Ramos (cell line): ENCODE results near the gene FGF19.

Experiments
- in situ Hi-C: fragments of 300-500 bp; cut with MboI; formaldehyde crosslinking; loops from one replicate; pipeline ENCODE4 v1.14.3; 2022; ENCODE audit warnings: low sequenced_read_pairs; ENCODE audit not compliant: unreplicated experiment

FGF19 gene

DNA sequence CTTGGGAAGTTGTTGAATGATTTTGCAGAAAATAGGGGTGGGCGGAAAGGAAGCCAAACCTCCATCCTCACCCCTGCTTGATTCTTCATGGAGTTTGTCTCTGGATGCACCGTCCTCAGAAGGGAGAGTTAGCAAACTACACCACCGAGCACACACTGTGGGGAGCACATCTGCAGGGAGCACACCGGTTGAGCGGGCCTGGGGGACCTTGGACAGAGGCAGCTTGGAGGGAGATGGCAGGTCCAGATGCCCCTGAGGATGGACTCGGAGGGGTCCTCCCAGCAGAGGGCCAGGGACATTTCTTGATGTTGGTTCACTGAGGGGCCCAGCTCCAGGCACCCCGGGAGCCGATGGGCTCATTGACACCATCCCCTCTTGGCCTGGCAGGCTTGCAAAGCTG, 15.1 kb upstream of the FGF19 start:
- in situ Hi-C loops, result no loop called here

DNA sequence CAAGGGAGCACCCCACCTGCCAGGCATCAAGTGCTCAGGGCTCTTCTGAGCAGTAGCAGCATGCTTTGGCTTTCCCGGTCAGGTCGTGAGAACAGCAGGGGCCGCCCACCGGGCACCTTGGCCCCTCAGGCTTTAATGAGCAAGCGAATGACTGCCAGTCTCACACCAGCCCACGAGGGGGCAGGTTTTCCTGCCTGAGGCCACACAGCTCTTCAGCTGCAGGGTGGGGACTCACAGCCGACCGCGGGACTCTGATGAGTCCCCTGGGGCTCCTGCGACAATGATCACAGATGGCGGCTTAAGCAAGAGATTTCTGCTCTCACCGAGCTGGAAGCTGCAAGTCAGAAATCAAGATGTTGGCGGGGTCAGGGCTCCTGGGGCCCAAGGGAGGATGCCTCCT, 14.3 kb upstream of the FGF19 start:
- in situ Hi-C loops, result no loop called here

DNA sequence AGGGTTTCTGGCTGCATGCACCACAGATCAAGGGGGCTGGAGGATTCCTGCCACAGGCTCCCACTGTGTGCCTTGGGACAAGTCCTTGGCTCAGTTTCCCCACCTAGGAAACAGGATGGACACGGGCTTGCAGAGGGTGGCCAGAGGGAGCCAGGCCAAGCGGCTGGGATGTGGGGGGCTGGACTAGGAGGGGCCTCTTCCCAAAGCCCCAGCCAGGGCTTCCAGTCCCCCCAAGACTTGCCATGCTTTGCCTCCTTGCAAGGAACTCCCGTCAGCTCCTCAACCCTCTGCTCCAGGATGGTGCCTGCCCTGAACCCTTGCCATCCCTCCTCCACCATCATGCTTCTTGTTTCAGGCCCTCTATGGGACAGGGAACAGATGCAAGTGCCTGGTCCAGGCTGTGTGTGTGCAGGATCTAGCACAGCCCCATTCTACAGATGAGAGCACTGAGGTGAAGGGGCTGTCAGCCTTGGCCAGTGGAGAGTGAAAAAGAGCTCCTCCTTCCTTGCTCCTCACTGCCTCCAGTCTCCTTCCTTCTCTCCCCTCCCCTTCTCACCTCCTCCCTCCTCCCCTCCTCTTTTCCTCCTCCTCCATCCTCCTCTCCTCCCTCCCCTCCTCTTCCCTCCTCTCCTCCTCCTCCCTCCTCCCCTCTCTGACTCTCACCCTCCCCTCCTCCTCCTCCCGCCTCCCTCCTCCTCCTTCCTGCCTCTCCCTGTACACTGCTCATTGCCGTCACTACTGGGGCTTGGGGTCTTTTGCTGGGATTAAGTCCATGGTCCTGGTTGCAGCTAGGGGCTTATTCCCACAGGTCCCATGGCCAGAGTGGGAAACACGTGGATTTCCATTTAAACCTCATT, 13.3 kb upstream of the FGF19 start:
- in situ Hi-C loops, result no loop called here

DNA sequence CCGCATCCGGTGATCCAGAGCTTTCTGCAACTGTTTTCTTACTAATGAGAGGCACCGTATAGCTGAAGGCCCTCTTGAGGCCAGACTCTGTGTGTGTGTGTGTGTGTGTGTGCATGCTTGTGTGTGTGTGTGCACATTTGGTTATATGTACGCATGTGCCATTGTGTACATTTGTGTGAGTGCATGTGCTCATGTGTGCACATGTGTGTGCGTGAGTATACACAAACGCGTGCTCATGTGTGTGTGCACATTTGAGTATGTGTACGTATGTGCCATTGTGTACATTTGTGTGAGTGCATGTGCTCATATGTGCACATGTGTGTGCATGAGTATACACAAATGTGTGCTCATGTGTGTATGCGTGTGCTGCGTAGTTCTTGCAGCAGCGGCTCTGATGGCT, 12.3 kb upstream of the FGF19 start:
- in situ Hi-C loops, result no loop called here

DNA sequence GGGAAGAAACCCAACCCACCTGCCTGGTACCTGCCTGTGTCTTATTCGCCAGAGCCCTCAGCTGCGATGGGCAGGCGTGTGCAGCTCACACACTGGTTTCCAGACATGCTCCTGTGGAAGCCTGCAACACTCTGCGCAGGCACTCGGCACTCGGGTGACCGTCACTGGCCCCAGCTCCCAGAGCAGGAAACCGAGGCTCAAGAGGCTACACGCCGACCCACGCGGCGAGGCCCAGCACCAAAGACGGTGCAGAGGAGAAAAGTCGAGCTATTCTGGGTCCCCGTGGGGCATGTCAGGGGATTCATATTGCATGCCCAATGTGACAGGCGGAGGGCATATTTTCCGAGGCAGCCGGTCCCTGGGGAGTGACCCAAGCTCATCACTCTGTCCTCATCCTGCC, 11.6 kb upstream of the FGF19 start:
- in situ Hi-C loops, result no loop called here

- in situ Hi-C loops, result no loop called here
Observed at GRCh38 chr11:69711822-69712801, 8.3 kb upstream of the FGF19 start.

- in situ Hi-C loops, result no loop called here
Observed at GRCh38 chr11:69708736-69709401, 5.0 kb upstream of the FGF19 start.

GRCh38 chr11:69707176-69707575, 3.4 kb upstream of the FGF19 start:
- in situ Hi-C loops, result no loop called here

DNA sequence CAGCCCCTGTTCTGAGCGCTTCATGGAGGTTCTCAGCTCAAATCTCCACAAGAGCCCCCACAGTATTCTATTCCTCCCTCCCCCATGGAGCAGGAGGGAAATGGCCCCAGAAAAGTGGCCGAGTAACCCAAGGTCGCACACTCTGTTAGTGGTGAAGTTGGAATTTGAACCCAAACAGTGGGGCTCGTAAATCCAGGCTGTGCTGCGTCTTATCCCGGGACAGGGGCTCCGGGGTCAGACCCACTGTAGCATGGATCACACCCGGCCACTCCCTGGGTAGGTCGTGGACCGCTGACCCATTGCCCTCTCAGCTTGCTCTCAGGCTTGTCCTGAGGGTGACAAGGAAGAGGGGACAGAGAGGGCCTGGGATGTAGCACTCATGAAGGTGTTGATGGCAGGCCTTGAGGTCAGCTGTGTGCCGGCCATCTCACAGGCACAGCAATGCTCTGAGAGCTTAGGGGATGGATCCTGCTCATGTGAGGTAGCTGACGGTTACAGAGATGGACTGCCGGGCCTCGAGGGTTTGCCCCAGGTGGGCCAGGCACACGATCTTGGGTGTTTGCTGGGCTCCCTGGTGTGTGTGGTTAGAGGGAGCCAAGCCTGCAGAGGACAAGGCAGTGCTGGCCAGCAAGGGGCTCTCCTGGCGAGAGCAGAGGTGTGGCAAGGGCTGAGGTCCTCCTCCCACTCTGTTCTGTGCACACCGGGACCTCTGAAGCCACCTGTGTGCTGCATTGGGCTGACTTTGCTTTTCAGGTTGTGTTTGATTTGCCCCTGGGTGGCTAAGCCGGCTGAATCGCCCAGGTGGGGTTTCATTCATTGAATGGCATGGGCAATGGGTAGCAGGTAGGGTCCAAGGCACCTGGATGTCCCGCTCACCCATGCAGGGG, 2.3 kb upstream of the FGF19 start:
- in situ Hi-C loops, result no loop called here

GRCh38 chr11:69705351-69705811, 1.6 kb upstream of the FGF19 start:
- in situ Hi-C loops, result no loop called here

DNA sequence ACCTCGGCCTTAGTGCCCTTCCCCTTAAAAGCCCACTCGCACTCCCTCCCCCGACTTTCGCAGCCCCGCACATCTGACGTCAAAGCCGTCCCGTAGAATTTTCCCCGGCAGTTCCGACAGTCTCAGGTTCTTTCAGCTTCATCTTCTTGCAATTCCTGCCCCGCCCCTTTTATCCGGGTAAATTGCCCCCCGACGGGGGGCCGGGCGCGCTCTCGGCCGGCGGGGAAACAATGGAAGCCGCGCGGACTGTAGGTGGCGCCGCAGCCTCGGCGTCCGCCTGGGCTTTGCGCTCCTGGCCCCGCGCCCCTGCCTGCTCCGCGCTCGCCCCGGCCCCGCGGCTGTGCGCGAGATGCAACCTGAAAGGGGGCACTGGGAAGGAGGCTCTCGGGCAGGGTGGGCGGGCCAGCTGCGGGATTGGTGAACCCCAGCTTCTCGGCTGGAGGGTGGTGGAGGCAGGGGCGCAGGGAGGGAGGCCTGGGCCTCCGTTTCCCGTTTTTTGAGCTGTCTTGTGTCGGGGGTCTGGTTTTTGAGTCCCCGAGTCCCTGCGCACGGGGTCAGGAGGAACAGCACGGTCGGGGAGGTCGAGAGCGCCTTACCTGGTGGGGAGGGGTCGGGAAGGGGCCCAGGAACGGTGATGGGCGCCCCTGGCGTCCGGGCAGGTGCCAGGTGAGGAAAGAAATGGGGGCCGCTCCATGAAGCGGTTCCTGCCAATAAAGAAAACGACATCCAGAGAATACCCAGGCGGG, 859 bp upstream of the FGF19 start:
- in situ Hi-C loops, result no loop called here

DNA sequence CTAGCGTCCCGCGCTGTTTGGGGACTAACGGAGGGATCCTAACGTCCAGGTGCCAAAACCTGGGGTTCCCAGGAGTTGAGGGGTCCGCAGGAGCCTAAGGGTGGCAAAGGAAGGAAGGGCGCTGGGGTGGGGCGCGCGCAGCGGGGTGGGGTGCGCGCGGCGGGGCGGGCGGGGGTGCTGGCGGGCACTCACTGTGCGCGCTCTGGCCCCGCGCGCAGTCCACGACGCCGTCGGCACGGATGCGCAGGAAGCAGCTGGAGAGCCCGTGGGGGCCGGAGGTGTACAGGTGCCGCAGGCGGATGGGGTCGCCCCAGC, 412 bp downstream of the FGF19 start:
- in situ Hi-C loops, result no loop called here

- in situ Hi-C loops, result no loop called here
Observed at GRCh38 chr11:69702769-69703452, 911 bp downstream of the FGF19 start.

GRCh38 chr11:69702239-69702691, 1.6 kb downstream of the FGF19 start:
- in situ Hi-C loops, result no loop called here

DNA sequence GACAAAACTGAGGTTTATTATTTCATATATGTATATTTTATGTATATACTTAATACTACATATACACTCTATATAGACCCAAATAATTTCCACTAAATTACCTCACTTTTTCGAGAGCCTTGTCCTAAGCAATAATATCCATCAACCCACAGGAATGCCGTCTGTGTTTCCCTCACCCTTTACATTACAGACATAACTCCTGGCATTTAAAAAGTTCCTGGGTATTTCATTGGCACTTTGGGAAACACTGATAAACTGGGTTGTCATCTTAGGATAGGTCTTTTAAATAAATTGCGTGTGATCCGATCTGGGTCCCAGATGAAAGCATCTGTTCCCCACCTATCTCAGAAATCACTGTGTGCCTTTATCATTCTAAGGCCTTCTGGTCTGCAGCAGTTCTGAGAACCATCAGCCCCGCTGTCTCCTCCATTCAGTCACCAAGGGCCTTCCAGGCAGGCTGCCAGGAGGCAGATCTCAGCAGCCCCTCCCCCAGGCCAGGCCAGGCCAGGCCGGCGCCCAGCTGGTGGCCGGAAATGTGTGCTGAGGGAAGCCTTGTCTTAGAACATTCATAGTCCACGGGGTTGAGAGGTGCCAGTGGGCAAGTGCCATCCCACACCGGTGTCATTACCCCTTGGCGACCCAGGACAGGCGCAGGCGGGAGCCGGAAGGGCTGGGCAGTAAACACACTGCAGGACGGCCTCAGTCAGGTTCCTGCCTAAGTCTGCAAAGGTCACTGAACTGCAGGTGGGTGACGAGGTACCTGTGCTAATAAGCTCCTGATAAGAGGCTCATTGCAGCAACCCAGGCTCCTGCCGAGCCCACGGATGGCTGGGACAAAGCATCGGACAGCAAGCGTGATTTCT, 3.3 kb downstream of the FGF19 start:
- in situ Hi-C loops, result no loop called here

- in situ Hi-C loops, result loop anchor here (25.0 kb wide), 1 partner anchor 488 kb away; no protein-coding TSS in a partner anchor
Observed at GRCh38 chr11:69699213-69699612, 4.6 kb downstream of the FGF19 start.

- in situ Hi-C loops, result loop anchor here (25.0 kb wide), 1 partner anchor 489 kb away; no protein-coding TSS in a partner anchor
Observed at GRCh38 chr11:69698362-69698761, 5.5 kb downstream of the FGF19 start.
